ENCODE results near the gene VWF. TPM values are rescaled to one million over a fixed set of nuclear protein-coding genes. Genes with fewer than 3 reads are reported as not detected.

Gene VWF
- total RNA-seq, 1 experiment from 2014 or later: 0.41 TPM

DNA sequence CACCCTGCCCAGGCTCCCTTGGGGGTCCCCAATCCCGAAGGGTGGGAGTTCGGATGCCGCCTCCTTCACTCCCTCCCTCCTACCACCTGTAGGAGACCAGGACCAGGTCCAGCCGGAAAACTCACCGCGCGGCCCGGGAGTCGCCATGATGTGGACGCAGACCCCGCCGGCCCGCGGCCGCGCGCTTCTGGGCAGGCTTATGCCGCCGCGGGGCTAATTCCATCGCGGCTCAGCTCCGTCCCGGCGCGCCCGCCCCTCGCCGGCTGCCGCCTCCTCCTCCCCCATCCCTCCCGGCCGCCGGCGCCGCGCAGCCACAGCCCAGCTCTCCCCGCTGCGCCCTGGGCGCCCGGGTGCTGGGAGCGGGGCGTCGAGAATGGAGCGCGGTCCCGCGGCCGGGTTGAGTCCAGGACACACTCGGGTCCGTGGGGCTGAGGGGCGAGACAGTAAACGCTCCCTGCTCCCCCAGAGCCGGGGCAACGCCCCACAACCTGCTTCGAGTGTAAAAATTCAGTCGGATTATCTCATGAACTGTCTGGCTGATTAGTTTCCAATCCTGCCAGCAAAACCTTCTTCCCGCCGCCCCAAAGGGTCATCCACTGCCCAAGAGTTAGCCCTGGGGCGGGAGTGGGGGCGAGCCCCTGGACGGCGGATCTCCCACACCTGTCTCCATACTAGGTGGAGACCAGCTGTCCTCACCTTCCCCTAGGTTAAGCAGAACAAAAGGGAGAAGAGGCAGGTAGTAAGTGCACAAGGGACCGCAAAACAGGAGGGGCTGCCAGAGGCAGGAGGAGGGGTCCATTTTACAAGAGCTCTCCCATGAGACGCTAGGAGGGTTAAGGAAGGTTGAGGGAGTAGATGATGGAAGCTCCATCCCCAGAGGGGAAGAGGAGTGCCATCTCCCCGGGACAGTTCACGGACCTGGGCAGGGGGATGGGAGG is 179.1 kb downstream of the VWF start, which contains the start of gene ANO2:
Gene ANO2 (minus strand): TSS at position 189 of the 938 bp plus-strand sequence. CDS start 42 bp downstream, at position 147.
- BruUV-seq (replicated peaks): no TSS peak
- Histone ChIP-seq H3K9me3 (no peaks in the 10 kb centered on the region), H3K4me3 (ENCODE audit: low read depth, low read length) (peak within 1 kb of the TSS; percentile 41), H3K27me3 (replicated peaks; ENCODE audit: control insufficient read depth, insufficient read depth, low read length) (peaks cover 3% of the 10 kb centered on the region), H3K36me3 (ENCODE audit: control insufficient read depth, insufficient read depth, low read length) (no peaks in the 10 kb centered on the region), H3K4me1 (peaks cover 5% of the 10 kb centered on the region)
- Mint-ChIP-seq H3K27ac (ENCODE audit: unreplicated experiment) (peak within 1 kb of the TSS; percentile 22), H3K4me1 (ENCODE audit: low read depth, unreplicated experiment) (peaks cover 7% of the 10 kb centered on the region), H3K36me3 (ENCODE audit: insufficient read depth, unreplicated experiment) (no peaks in the 10 kb centered on the region), H3K27me3 (ENCODE audit: insufficient read depth, unreplicated experiment) (peaks cover 56% of the 10 kb centered on the region), H3K9me3 (ENCODE audit: unreplicated experiment) (no peaks in the 10 kb centered on the region), H3K4me3 (ENCODE audit: unreplicated experiment) (peak within 1 kb of the TSS; percentile 75)
- intact Hi-C loops (cut with micrococcal nuclease; ENCODE audit: unreplicated experiment): no loop called here
- TF ChIP-seq, protein P1, sequence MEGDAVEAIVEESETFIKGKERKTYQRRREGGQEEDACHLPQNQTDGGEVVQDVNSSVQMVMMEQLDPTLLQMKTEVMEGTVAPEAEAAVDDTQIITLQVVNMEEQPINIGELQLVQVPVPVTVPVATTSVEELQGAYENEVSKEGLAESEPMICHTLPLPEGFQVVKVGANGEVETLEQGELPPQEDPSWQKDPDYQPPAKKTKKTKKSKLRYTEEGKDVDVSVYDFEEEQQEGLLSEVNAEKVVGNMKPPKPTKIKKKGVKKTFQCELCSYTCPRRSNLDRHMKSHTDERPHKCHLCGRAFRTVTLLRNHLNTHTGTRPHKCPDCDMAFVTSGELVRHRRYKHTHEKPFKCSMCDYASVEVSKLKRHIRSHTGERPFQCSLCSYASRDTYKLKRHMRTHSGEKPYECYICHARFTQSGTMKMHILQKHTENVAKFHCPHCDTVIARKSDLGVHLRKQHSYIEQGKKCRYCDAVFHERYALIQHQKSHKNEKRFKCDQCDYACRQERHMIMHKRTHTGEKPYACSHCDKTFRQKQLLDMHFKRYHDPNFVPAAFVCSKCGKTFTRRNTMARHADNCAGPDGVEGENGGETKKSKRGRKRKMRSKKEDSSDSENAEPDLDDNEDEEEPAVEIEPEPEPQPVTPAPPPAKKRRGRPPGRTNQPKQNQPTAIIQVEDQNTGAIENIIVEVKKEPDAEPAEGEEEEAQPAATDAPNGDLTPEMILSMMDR (IDR thresholded peaks at IDR 0.05; ENCODE audit: insufficient read depth in 1 of 2, low read depth in 1 of 2, low read length in 1 of 2, severe bottlenecking in 1 of 2, unreplicated experiment in 1 of 2): no peak
- ChIA-PET CTCF (interaction anchor here (0.6 kb wide), 1 partner anchor 47 kb away, joined by 4 read pairs; no protein-coding TSS in a partner anchor), POLR2A (interaction anchor here (0.6 kb wide), 1 partner anchor 12 kb away, joined by 3 read pairs; no protein-coding TSS in a partner anchor)
- DNase-seq: peak in 1 of 2 experiments; percentile 77

DNA sequence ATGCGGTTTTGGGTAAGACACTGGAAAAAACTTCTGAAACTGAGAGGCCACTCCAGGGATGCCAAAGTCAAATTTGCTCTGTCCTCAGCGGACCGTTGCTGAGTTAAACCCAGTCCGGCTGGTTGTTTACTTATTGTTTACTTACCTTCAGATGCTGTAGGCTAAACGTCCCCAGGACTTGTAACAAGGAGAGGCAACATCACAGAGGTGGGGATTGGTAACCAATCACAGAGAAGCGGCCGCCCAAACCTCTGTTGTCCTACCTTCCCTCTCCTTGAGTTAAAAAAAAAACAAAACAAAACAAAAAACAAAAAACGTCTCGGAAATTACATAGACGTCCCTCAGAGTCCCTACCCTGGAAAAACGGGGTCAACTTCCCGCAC is 179.8 kb downstream of the VWF start:
- no peak for DNase-seq
- Histone ChIP-seq H3K36me3 (ENCODE audit: control insufficient read depth, insufficient read depth, low read length) (no peaks in the 10 kb centered on the region), H3K4me3 (ENCODE audit: low read depth, low read length) (peak overlapping the region; percentile 41), H3K27me3 (replicated peaks; ENCODE audit: control insufficient read depth, insufficient read depth, low read length) (peaks cover 3% of the 10 kb centered on the region), H3K4me1 (peaks cover 5% of the 10 kb centered on the region), H3K9me3 (no peaks in the 10 kb centered on the region)
- Mint-ChIP-seq H3K27me3 (ENCODE audit: insufficient read depth, unreplicated experiment) (peaks cover 60% of the 10 kb centered on the region), H3K36me3 (ENCODE audit: insufficient read depth, unreplicated experiment) (no peaks in the 10 kb centered on the region), H3K27ac (ENCODE audit: unreplicated experiment) (peak overlapping the region; percentile 22), H3K9me3 (ENCODE audit: unreplicated experiment) (no peaks in the 10 kb centered on the region), H3K4me1 (ENCODE audit: low read depth, unreplicated experiment) (peaks cover 7% of the 10 kb centered on the region), H3K4me3 (ENCODE audit: unreplicated experiment) (peak overlapping the region; percentile 75)
- TF ChIP-seq, protein P1 (IDR thresholded peaks at IDR 0.05; ENCODE audit: insufficient read depth in 1 of 2, low read depth in 1 of 2, low read length in 1 of 2, severe bottlenecking in 1 of 2, unreplicated experiment in 1 of 2): no peak
- ChIA-PET CTCF (no interaction called here), POLR2A (no interaction called here)
- no TSS peak for BruUV-seq (replicated peaks)
- intact Hi-C loops (cut with micrococcal nuclease; ENCODE audit: unreplicated experiment): no loop called here

DNA sequence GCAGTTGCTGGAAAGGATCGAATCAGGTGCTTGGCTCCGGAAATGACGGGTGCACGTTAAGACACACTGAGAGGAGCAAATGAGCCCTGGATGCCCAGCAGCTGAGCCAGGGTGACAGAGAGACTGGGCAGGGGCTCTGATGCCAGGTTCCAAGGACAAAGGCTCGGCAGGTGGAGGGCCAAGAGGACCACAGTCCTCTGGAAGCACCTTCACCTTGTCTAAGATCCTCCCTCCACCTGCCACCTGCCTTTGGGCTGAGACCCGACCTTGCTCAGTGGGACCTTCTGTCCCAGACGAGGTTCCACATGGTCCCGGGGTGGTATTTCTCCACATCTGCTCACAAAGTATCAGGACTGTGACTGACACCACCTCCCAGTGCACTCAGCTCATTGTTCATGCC is 180.4 kb downstream of the VWF start:
- Histone ChIP-seq H3K36me3 (ENCODE audit: control insufficient read depth, insufficient read depth, low read length) (no peaks in the 10 kb centered on the region), H3K27me3 (replicated peaks; ENCODE audit: control insufficient read depth, insufficient read depth, low read length) (peaks cover 3% of the 10 kb centered on the region), H3K9me3 (no peaks in the 10 kb centered on the region), H3K4me1 (peaks cover 5% of the 10 kb centered on the region), H3K4me3 (ENCODE audit: low read depth, low read length) (no peak overlapping the region)
- intact Hi-C loops (cut with micrococcal nuclease; ENCODE audit: unreplicated experiment): no loop called here
- H3K27ac Mint-ChIP-seq (ENCODE audit: unreplicated experiment): no peak overlapping the region
- BruUV-seq (replicated peaks): no TSS peak
- peak overlapping the region; percentile 75 for H3K4me3 Mint-ChIP-seq (ENCODE audit: unreplicated experiment)
- peaks cover 63% of the 10 kb centered on the region for H3K27me3 Mint-ChIP-seq (ENCODE audit: insufficient read depth, unreplicated experiment)
- no peaks in the 10 kb centered on the region for H3K36me3 Mint-ChIP-seq (ENCODE audit: insufficient read depth, unreplicated experiment)
- CTCF ChIA-PET: no interaction called here
- POLR2A ChIA-PET: no interaction called here
- no peaks in the 10 kb centered on the region for H3K9me3 Mint-ChIP-seq (ENCODE audit: unreplicated experiment)
- peaks cover 7% of the 10 kb centered on the region for H3K4me1 Mint-ChIP-seq (ENCODE audit: low read depth, unreplicated experiment)
- DNase-seq: no peak
- TF ChIP-seq, protein P1 (IDR thresholded peaks at IDR 0.05; ENCODE audit: insufficient read depth in 1 of 2, low read depth in 1 of 2, low read length in 1 of 2, severe bottlenecking in 1 of 2, unreplicated experiment in 1 of 2): no peak

Data from Caco-2 (cell line).